Measurements from ENCODE around the gene MARCHF3.
A peak's percentile ranks its signal among the peaks of the same experiment; 100 is the strongest.
"Not testable (repeated sequence)": the region's sequence is repeated elsewhere in the genome, so short reads cannot be mapped to it uniquely, and the experiment has no call there.

MARCHF3 gene

DNA sequence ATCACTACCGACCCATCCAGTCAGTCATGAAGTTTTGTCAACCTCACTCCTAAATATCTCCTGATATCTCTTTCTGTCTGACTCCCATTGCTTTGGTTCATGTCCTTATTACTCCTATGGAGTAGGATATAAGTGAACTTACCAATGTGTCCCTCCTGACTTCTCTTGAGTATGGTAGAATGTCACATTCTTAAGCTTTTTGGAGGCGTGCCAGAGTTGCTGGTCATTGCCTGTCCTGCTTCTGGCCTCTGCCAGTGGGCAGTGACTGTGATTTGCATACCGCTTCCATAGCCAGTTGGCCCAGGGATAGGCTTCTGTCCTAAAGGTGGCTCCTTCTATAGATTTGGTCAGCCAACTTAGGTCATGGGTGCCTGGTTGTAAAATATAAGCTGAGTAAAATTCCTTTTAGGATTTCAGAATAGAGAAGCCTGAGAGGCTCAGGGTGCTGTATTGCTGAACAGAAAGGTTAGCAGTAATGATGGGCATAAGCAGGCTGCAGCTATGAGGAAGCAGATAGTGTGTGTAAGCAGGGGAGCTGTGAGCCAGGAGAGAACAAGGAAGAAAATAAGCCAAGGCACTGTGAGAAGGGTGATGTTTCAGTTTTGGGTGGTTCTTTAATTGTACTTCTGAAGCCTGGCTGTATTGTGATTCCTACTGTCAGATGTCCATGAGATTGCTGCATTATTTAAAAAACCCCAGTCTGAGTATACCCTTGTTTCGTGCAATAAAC, 16.1 kb upstream of the MARCHF3 start:
- no peak for DNase-seq

DNA sequence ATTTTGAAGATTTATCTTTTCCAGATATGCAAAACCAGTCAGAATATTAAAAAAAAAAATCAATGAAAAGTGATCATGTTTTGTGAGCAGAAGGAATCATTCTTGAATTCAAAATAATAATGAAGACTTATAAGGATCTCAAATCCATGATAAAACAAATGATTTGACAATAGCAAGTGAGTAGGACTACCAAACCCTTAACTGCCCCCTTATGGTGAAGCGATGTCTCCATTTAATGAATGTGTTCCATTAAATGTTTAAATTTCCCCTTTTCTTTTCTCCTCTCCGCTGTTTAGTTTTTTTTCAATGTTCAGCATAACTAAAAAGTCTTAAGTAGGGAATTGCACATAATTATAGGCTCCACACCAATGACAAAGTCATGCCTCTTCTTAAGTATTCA, 12.2 kb upstream of the MARCHF3 start:
- DNase-seq, result no peak

DNA sequence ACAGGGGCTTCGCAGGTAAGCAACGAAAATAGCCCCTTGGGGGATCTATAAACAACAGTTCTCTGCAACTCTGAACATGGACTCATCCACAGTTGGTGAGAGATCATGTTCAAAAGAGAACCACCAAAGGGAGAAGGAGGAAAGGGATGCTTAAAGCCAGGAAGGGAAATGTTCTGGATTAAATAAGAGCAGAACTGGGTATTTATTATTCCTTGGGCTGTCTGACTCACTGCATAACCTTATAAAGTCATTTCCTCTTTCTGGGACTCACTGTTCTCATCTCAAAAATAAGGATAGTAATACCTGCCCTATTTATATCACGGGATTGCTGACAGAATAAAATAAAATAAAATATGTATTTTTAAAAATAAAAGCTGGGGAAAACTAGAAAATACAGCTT, 11.2 kb upstream of the MARCHF3 start:
- DNase-seq, result no peak

DNA sequence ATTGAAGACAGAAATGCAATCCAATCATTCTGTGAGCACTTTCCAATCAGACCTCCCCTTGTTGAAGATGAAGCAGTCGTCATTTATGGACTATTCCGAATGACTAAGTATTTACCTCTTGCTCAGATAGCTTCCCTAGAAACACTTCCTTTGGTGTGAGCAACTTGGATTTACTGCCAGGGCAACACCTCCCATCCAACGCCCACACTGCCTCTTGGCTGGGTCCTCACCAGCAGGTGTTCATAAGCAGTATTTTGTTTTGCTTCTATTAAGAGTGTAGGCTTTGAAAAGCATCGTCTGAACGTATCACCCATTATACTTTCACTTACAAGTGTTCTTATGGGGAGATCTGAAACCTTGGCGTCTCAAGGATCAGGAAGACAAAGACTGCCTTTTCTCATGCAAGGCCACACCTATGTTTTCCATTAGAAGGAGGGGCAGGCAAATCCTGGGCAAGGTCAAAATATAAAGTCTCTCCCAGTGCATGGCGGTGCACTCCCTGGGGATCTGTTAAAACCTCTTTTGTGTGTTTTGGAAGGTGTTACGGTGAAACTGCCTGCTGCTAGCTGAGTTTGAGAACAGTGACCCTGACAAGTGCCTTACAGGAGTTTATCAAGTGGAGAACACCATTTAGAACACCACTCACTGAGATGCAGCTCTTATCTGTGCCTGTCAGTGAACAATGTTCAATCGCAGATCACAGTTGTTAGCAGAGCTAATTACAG, 10.6 kb upstream of the MARCHF3 start:
- DNase-seq, result no peak

DNA sequence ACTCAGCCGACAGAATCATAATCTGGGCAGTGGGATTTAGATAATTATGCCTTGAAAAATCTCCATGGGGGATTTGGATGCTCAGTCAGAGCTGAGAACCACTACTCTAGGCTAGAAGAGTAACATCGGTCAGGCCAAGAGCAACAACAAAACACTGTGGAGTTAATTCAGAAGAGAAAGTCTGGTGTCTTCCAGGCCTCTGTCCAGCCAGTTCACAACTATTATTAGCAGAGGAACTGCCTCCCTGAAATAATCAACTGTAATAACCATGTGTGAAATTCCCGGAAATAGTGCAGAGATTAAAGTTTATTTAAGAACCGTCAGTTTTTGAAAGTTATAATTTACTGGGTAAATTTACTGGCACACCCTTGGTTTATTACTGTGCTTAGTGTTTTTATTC, 8.2 kb upstream of the MARCHF3 start:
- no peak for DNase-seq

DNA sequence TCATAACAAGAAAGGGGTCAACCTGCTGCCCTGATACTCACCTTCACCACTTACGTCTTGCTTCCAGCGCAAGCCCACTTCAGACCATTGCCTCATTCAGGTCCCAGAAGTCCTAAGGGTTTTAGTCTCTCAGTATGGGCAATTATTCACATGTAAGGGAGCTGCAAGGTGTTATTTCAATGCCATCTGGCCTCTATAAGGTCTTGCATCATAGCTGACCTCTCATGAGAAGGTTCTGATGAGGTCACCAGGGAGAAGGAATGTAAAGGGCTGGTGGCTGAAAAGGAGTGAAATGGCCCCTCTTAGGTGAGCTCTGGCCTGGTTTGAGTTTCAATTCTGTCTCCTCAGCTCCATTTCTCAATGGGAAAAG, 1.5 kb upstream of the MARCHF3 start:
- DNase-seq, result no peak

DNA sequence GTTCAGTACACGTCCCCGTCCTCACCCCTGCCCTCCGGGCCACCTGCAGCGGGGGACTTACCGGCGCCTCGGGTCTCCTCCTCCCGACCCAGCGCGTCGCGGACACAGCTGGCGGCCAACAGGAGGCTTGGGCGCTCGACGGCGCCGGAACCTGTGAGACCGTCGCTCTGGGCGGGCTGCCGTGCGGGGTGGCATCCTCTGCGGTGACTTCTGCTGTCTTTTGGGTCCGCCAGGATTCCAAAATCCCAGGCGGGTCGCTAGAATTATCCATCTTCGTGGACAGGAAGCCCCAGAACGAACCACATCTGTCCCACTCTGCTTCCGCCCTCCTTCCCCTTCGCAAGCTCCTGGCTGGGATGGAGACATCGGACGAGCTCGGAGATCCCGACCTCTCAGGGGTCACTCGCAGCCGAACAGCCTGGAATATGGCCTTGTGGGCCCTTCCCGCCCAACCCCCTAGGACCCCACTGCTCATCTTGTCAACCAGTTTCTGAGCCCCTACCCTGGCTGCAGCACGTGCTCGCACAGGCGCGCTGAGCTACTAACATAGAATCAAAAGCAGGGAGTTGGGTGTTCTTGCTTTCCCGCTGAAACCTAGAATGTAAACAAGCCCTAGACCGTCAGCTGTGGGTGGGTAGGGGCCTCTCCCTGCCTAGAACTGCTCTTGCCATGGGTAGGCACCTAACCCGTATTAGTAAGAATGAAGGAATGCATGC, 947 bp upstream of the MARCHF3 start:
- peak; percentile 10 for DNase-seq

DNA sequence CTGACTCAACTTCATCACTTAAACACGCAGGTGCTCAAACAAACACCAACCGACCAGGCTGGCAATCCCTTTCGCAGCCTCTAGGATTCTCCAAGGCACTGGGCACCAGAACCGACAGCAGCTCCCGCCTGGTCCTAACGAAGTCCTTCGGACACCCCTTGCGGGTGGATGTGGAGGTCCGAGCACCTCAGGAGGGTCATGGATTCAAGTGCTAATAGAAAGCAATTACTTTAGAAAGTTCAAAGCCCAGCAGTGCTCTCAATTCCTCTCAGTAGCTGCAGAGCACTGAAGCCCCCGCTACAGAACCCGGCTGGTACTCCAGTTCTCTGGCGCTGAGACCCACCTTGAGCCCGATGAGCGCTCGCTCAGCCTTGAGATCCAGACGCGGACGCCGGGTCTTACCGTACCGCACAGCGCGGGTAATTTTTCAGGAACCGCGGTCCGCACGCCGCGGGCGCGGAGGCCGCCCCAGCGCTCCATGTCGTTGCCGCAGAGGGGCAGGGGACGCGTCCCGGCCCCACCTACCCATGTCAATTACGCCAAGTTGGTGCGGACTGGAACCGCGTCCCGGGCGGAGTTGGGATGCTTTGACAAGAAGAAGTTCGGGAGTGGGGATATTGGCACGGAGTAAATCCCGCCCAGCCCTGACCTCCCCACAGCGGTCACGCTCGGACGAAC, 638 bp downstream of the MARCHF3 start:
- peak; percentile 54 for DNase-seq

DNA sequence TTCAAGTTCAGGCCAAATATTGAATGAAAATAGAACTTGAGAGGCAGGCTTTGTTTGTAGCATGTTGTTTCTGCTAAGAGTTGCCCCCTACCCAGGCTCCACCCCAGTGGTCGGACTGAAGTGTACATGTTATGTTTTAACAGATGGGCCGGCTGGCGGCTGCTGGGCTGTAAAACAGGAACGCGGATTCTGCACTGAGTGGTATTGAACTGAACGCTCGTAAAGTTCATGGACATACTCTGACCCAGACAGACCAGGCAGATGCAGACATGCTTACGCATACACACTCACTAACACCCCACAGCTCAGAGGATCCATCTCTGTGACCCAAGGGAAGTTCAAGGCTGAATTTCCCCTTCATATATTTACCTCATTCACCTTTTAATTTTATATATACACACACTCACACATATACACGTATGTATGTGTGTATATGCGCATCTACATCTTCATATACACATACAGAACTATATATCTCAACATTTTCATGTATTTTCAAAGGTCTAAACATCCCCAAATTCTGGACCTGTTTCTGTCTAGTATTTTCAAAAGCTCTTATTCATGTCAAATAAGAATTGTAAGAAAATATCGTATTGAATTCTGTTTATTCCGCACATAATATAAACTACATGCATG, 1.4 kb downstream of the MARCHF3 start:
- no peak for DNase-seq

DNA sequence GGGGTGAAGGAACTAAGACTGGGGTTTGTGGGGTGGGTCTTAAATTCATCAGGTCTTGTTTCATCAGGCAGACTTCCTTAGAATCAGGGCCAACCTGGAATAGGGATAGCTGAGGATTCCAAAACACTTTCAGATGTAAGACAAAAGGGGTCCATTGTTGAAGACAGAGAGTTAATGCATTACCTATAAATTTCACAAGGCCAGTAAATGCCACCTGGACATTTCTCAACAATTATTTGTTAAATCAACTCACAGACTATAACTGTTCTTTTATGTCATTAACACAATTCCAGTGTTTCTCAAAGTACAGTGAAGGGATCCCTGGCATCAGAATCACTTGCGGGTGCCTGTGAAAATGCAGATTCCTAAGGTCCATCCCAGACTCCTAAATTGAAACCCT, 2.8 kb downstream of the MARCHF3 start:
- DNase-seq, result no peak

DNA sequence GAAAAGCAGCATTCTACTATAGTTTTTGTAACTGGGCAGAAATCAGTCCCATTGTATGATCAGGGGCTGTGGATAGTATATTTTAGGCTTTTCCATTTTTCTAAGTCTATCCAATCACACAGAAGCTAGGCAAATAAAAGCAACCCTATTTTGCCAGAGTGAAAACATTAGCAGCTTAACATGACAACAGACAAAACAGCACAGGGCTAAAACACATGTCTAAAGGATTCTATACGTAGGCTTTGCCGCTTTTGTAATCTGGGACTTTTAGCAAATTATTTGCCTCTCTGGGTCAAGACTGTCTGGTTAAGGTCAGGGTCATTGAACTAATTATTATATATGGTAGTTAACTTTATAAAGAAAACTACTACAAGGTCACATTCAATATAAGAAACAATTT, 4.2 kb downstream of the MARCHF3 start:
- no peak for DNase-seq

DNA sequence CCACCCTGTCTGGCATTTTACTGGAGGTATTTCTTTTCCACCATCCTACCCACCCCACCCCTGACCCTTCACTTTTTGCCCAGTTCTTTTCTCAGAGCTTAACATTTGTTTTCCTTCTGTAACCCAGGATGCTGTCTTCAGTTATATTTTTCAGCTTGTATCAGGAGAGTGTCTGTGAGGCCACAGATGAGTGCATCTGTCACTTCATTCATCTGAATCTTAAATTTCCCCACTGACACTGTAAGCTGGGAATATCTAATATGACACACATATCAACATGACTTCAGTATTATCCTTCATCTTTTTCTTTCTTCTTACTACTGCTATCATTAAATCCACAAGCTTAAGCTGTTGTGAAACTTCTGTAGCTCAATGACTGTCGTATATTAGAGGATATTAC, 4.9 kb downstream of the MARCHF3 start:
- DNase-seq, result no peak

DNA sequence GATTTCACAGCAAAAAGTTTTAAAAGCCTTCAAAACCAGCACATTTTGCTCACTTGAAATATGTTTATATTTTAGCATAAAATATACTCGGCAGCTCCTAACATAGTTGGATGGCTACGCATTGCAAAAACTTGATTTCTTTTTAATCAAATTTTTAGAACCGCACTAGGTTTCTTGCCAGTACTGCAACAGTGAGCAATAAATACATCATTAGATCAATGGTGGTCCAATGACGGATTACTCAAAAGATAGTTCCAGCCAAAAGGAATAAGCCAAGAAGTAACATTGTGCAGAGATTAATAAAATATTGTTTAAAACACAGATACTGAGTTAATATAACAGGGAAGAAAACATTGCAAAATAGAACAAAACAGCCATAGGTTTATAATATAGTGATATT, 5.5 kb downstream of the MARCHF3 start:
- no peak for DNase-seq

DNA sequence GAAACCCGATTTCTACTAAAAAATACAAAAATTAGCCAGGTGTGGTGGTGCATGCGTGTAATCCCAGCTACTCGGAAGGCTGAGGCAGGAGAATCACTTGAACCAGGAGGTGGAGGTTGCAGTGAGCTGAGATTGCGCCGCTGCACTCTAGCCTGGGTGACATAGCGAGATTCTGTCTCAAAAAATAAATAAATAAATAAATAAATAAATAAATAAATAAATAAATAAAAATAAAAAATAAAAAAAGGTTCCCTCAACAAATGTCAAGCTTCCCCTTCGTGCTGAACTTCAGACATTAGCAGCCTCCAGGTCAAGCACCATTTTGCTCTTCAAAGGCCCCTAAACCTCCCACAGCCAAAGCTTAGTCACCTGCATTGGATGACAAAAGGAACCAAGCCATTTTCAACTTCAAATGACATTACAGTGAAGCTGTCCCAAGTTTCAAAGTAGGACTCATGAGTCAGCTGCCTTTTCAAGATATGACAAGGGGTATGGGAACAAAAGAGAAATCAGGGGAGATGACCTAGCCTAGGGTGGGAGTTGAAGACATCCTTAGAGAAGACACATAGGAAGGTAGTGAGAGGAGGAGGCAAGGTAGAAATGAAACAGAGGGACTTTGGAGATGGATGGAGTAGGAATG, 6.7 kb downstream of the MARCHF3 start:
- DNase-seq, result not testable (repeated sequence)

DNA sequence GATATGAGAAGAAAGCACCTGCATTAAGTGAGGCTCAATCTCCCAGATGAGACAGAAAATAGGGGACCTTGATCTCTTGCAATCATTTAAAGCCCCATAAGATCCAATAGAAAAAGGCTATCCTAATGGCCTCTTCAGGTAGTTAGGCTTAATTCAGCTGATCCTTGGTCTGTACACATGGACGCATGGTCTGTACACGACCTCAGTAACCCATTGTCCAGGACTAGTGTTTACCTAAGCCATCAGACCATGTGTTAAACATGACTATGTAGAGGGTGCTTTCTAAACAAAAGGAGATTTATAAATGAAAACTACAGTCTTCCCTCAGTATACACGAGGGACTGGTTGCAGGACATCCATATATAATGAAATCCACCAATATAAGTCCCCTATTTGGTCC, 7.5 kb downstream of the MARCHF3 start:
- DNase-seq, result no peak

DNA sequence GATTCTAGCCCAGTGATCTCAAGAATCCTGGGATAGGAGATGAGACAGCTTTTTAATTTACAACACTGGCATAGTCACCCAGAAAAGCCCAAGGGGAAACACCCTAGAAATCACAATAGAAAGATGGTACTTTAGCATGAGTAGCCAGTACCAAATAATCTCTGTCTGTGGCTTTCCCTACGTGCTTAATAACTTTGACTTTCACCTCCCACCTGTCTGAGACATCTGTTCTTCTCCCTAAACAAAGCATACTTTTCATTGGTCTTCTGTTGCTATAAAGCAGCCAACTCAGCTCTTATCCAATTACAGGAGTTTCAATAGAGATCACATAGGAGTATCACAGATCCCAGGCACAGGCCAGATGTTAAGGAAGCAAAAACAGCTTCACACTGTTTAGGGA, 10.4 kb downstream of the MARCHF3 start:
- DNase-seq, result no peak

DNA sequence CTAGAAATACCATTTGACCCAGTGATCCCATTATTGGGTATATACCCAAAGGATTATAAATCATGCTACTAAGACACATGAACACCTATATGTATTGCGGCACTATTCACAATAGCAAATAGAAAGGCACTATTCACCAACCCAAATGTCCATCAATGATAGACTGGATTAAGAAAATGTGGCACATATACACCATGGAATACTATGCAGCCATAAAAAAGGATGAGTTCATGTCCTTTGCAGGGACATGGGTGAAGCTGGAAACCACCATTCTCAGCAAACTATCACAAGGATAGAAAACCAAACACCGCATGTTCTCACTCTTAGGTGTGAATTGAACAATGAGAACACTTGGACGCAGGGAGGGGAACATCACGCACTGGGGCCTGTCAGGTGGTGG, 13.6 kb downstream of the MARCHF3 start:
- DNase-seq, result not testable (repeated sequence)

DNA sequence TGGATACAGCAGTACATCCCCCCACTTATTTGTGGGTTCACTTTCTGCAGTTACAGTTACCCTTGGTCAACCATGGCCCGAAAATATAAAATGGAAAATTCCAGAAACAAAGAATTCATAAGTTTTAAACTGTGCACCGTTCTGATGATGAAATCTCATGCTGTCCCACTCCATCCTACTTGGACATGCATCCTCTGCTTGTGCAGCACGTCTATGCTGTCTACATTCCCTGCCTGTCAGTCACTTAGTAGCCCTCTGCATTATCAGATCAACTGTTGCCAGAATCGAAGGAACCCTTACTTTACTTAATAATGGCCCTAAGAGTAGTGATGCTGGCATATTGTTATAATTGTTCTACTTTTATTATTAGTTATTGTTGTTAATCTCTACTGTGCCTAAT, 14.6 kb downstream of the MARCHF3 start:
- DNase-seq, result no peak

DNA sequence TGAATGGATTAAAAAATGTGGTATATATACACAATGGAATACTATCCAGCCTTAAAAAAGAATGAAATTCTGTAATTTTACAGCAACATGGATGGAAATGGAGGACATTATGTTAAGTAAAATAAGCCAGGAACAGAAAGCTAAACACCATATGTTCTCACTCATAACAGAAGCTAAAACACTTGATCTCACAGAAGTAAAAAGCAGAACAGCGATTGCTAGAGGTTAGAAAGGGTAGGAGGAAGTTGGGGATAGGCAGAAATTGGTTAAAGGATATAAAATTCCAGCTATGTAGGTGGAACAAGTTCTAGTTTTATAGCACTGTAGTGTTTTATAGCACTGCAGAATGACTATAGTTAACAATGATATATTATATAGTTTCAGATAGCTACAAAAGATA, 15.8 kb downstream of the MARCHF3 start:
- DNase-seq, result no peak

DNA sequence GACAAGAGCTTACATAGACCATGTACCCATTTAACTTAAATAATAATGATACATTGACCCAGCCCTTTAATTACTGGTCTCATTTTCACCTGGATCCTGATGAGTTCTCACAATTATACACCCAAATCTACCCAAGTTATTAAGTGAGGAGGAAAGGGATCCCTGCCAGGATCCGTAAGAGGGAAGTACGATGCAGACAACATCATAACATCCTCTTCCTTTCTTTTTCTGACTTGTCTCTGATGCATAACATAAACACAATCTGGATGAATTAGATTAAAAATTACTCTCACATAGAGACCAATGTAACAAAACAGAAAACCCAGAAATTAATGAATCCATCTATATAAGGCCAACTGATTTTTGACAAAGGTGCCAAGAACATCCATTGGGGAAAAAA, 17.0 kb downstream of the MARCHF3 start:
- DNase-seq, result no peak

DNA sequence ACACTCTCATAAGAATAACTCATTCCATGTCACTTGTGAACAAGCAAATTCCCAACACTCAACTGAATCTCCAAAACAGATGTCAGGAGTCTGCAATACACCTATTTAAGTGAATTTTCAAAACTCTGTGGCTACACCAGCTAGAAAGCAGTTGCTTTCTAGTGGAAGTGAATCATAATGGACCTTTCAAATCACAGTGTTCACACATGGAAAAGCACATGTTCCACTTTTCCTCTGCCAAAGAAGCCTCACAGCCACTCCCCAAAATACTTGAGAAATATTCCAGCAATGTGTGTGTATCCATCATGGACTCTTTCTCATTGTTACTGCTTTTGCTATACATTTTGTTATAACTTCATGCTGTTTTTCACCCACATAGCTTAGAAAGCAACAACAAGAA, 17.4 kb downstream of the MARCHF3 start:
- no peak for DNase-seq

DNA sequence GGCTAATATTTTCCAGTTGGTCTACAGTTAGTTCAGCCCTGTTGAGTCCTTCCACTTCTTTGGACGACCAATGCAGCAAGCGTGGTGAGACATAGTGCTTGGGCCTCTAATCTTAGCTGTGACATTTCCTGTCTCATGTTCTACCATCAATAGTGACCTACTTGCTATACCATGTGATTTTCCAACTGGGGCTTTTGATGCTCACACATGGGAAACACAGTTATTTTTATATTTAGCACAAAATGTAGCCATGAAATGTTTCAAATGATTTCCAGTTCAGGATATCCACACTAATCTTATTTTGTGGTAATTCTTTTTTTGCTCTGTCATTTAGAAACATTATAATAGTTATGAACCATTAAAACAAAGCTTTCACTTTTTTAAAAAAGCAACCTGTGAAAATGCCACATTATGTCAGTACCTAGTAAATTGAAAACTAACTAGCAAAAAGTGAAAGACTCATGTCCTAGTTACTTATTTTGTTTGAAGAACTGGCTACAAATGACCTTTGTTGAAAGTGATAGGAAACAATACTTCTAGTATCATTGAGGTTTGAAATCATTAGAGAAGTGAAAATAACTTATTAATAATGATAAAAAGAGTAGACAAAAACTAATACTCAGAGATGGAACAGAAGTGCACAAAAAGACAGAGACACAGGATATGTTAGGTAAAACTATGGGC, 18.3 kb downstream of the MARCHF3 start:
- no peak for DNase-seq
